Left ventricle myocardium superior (tissue), 1 donor: ENCODE data around the gene POU6F1. TPM values are rescaled to one million over a fixed set of nuclear protein-coding genes. Genes with fewer than 3 reads are reported as not detected.
A peak's percentile ranks its signal among the peaks of the same experiment; 100 is the strongest.

ENCODE experiments used
- ATAC-seq: fragments of 200-7000 bp; cut with Tn5 transposase; one replicate; pipeline ENCODE4 v1.9.1; 2020; ENCODE audit warnings: mild to moderate bottlenecking, moderate library complexity
- DNase-seq: peaks from one replicate; pipeline ENCODE4 v3.0.0-alpha.2; 2020
- intact Hi-C: fragments of 100-400 bp; cut with micrococcal nuclease; formaldehyde crosslinking; loops from one replicate; pipeline ENCODE4 v1.11.0; 2022
- total RNA-seq: library from RNA; stranded (reverse); fragmentation: NEBNext Ultra II Directional; extraction: Animal tissue kit (Norgen Biotek cat#: 25700); gene quantifications from one replicate; pipeline ENCODE4 v1.2.1, GENCODE V29; 2021
- donor health status: DM: no; HTN: yes; CAD: no; lungs with severe emphysema.

Gene POU6F1
- total RNA-seq, 1 donor from 2014 or later, result 9.9 TPM

DNA sequence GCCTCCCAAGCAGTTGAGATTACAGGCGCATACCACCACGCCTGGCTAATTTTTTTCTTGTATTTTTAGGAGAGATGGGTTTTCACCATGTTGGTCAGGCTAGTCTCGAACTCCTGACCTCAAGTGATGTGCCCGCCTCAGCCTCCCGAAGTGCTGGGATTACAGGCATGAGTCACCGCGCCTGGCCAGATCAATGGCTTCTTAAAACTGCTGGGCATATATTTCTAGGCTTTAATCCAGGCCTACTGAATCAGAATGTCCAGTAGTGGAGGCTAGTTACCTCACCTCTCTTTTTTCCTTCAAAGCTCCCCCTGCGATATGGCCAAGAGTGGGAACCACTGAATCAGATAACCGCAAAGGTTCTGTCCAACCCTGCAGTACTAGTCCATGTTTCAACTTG, 17.1 kb downstream of the POU6F1 start:
- intact Hi-C loops, result no loop called here

GRCh38 chr12:51200156-51200555, 17.7 kb downstream of the POU6F1 start:
- intact Hi-C loops, result no loop called here
- no peak for DNase-seq
- no peak for ATAC-seq

More for the DNA sequence above, 17.1 kb downstream of the POU6F1 start:
- ATAC-seq (no peak), DNase-seq (no peak)

GRCh38 chr12:51199366-51199945, 18.4 kb downstream of the POU6F1 start:
- no peak for ATAC-seq
- no peak for DNase-seq
- intact Hi-C loops, result no loop called here

GRCh38 chr12:51198568-51199365, 19.1 kb downstream of the POU6F1 start:
- ATAC-seq (no peak), DNase-seq (no peak)
- intact Hi-C loops, result no loop called here

GRCh38 chr12:51197736-51198567, 19.9 kb downstream of the POU6F1 start:
- ATAC-seq, result no peak
- intact Hi-C loops, result no loop called here

DNA sequence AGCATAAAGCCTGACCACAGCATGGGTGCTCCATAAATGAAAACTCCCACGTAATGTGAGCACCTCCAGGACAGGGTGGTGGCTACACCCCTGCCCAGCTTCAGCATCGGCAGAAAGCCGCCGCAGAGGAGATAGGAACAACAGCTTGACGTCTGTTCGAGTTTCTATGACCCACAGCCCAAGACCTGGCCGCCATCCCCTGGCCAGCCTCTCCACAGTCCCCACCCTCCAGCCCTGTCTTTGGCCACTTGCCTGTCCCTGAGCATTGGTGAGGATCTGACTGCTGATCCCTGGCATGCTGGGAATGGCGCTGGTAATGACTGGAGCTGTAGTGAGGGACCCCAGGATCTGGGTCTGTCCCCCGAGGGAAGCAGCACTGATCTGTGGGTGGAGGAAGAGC, 21.3 kb downstream of the POU6F1 start:
- ATAC-seq (no peak), DNase-seq (no peak)
- intact Hi-C loops, result no loop called here

More at GRCh38 chr12:51197736-51198567, 19.9 kb downstream of the POU6F1 start:
- no peak for DNase-seq

- ATAC-seq (no peak), DNase-seq (no peak)
- intact Hi-C loops, result no loop called here
These were observed 22.0 kb downstream of the POU6F1 start for GRCh38 chr12:51195841-51196240.

DNA sequence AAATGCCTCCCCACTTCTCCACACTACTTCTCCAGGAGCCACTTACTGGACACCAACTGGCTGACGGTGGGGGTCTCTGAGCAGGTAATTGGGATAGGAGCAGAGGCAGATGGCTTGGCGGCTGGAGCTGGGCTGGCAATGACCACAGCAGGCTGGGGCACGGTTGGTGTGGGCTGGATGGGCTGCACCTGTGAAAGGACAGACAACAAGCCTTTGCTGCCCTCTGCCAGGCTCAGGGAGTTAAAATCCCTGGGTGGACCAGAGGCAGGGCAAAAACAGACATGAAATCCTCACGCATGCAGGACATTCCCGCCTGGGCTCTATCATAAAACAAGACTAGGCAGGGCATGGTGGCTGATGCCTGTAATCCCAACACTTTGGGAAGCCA, 25.6 kb downstream of the POU6F1 start:
- ATAC-seq (no peak), DNase-seq (no peak)
- intact Hi-C loops, result no loop called here

- DNase-seq (no peak), ATAC-seq (no peak)
- intact Hi-C loops, result no loop called here
These were observed 26.2 kb downstream of the POU6F1 start for GRCh38 chr12:51191516-51192283.

- no peak for DNase-seq
- intact Hi-C loops, result no loop called here
- no peak for ATAC-seq
These were observed 27.0 kb downstream of the POU6F1 start for GRCh38 chr12:51190820-51191219.

GRCh38 chr12:51189790-51190355, 28.0 kb downstream of the POU6F1 start:
- DNase-seq (no peak), ATAC-seq (no peak)
- intact Hi-C loops, result no loop called here

DNA sequence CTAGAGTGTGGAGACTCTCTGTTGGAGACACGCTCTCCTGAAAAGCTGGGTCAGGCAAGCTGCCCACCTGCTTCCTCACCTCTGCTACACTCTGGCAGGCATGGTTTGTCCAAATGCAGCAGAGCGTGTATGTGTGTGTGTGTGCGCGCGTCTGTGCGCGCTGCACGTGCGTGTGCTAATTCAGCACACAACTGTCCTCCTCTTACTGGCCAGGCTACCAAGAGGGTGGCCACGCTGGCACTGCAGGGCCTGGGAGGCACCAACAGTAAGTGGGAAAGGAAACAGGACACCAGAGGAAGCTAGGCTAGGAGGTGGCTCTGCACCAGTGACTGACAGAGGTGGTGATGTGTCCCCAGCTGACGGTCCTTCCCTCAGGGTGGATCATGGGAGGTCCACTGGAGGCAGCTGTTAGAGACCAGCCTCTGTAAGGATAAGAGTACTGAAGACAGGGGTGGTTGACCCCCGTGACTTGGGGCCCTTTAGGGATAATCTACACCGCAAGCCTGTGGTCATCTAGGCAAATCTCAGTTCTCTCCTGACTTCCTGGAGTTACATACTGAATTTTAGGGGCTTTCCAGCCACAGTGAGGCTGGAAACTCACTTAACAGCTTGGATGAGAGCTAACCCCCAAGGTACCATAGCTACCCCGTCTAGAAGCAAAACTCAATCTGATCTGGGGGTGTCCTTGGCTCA, 29.4 kb downstream of the POU6F1 start:
- no peak for ATAC-seq
- intact Hi-C loops, result no loop called here

GRCh38 chr12:51187370-51187987, 30.4 kb downstream of the POU6F1 start:
- no peak for ATAC-seq
- DNase-seq, result no peak

More for the DNA sequence above, 29.4 kb downstream of the POU6F1 start:
- DNase-seq, result no peak

DNA sequence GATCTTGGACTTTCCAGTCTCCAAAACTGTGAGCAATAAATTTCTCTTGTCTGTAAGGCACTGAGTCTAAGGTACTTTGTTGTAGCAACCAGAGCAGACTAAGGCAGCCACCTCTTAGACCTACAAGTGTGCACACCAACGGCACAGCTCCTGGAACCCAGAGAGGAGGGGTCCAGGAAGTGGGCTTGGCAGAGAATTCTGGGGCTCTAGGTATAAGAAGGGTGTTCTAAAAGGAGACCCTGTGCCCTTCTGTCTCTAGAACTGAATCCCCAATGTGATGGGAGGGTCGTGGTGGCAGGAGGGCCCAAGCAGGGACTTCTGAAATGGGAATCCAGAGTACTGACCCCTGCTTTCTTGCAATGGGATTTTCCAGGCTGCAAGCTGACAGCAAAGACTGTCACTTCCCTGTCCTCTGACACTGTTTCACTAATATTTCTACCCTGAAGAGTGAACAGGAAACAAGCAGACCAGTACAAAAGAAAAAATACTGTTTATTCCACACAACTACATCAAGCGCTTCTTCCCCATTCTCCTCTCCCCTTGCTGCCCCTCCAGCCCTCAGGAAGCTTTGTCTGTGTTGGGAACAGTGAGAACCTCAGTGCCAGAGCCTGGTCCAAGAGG, 31.3 kb downstream of the POU6F1 start:
- ATAC-seq (no peak), DNase-seq (no peak)
- intact Hi-C loops, result no loop called here

More at GRCh38 chr12:51187370-51187987, 30.4 kb downstream of the POU6F1 start:
- intact Hi-C loops, result no loop called here

GRCh38 chr12:51185171-51185717, 32.6 kb downstream of the POU6F1 start:
- intact Hi-C loops, result no loop called here
- DNase-seq (no peak), ATAC-seq (no peak)

GRCh38 chr12:51183816-51184215, 34.0 kb downstream of the POU6F1 start:
- ATAC-seq (peak; percentile 97), DNase-seq (peak; percentile 72)
- intact Hi-C loops, result no loop called here

DNA sequence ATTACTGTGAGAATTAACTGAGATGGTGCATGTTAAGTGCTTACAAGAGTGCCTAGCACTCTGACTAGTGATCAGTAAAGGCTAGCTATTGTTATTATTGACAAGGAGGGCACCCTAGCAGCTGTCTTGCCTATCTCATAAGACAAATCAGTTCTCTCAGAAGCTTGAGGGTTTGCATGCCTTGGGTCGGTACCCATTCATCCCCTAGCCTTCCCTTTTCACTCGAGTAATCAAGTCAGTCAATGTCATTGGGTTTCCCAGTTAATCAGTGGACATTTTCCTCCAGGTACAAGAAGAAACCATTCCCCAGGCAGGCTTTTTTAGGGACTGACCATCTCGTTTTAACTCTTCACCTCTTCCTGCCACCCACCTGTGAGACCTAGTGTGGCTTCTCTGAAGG, 34.5 kb downstream of the POU6F1 start:
- intact Hi-C loops, result no loop called here
- ATAC-seq, result no peak

More for the DNA sequence above, 34.5 kb downstream of the POU6F1 start:
- DNase-seq, result no peak
